GM19324 (cell line): ENCODE data around the gene A1BG.
A peak's percentile ranks its signal among the peaks of the same experiment; 100 is the strongest.
"Not testable (repeated sequence)": the region's sequence is repeated elsewhere in the genome, so short reads cannot be mapped to it uniquely, and the experiment has no call there.

ENCODE experiments used
- ATAC-seq: cut with Tn5 transposase; IDR thresholded peaks from one replicate; pipeline ENCODE4 v1.9.1; 2021; ENCODE audit warnings: mild to moderate bottlenecking, moderate library complexity; ENCODE audit not compliant: unreplicated experiment, low FRiP score

The A1BG gene

DNA sequence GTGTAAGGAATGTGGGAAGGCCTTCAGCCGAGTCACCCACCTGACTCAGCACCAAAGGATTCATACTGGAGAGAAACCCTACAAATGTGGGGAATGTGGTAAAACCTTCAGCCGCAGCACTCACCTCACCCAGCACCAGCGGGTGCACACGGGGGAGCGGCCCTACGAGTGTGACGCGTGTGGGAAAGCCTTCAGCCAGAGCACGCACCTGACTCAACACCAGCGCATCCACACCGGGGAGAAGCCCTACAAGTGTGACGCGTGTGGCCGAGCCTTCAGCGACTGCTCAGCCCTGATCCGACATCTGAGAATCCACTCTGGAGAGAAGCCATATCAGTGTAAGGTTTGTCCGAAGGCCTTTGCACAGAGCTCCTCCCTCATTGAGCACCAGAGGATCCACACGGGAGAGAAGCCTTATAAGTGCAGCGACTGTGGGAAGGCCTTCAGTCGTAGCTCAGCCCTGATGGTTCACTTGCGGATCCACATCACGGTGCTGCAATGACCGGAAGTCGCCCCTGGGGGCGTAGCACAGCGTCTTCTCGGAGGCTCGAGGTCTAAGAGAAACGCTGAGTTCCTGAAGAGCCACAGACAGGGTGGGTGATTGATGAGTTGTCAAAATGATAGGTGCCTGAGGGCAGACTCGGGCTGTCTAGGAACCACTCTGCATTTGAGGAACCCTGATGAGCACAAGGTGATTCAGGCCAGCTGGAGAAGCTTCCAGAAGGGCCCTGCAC lies 14.3 kb downstream of the A1BG start:
- ATAC-seq, result no peak

DNA sequence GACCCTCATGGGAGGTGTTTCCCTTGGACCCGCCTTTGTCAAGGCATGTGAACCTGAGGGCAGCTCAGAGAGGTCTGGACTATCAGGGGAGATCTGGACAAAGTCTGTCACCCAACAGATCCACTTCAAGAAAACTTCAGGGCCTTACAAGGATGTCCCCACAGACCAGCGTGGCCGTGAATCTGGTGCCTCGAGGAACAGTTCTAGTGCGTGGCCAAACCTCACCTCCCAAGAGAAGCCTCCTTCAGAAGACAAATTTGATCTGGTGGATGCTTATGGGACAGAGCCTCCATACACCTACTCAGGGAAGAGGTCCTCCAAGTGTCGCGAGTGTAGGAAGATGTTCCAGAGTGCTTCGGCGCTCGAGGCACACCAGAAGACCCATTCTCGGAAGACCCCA lies 15.0 kb downstream of the A1BG start:
- no peak for ATAC-seq

GRCh38 chr19:58336820-58337219 lies 16.5 kb downstream of the A1BG start:
- no peak for ATAC-seq

DNA sequence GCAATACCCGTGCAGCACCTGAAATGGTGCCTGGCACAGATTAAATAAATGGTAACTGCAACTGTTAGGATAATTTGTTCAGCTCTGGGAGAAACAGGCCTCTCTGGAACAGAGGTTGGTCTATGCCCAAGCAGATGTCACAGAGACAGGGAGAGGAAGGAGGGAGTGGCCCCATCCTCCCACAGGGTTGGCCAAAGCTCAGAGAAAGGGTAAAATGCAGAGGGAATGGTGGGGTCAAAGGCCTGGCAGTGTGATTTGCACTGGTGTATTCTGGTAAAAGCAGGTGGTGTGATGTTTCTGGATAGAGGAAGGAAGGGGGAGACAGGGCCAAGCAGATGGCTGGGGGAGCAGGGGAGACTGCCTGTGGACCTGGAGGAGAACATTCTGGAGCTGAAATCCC lies 17.1 kb downstream of the A1BG start:
- no peak for ATAC-seq

DNA sequence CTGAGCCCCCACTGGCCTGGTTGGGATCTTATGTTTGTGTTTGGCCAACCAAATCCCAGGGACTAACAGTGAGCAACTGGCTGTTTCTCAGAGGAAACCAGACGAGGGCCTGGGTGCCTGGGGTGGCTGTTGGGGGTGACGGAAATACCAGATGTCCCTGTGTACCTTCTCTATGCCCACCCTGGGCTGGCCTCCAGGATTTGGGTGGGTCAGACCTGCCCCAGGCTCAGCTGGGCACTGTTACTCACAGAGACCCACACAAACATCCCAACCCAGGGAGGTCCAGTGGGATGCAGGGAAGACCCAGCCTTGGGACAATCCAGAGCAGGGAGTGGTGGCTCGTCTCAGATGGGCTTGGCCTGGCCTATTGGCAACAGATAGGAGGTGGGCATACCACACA lies 17.7 kb downstream of the A1BG start:
- no peak for ATAC-seq

DNA sequence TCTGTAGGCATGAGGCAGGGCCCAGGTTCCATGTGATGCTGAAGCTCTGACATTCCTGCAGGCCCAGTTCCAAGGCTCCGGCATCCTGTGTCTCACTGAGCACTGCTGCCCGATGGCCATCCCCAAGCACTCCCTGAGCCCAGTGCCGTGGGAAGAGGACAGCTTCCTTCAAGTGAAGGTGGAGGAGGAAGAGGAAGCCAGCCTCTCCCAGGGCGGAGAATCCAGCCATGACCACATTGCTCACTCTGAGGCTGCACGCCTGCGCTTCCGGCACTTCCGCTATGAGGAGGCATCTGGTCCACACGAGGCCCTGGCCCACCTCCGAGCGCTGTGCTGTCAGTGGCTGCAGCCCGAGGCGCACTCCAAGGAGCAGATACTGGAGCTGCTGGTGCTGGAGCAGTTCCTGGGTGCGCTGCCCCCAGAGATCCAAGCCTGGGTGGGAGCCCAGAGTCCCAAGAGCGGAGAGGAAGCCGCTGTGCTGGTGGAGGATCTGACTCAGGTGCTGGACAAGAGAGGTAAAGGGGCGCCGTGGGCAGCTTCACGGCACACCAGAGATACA lies 18.5 kb downstream of the A1BG start:
- no peak for ATAC-seq

- no peak for ATAC-seq
Observed at GRCh38 chr19:58332697-58333096, 20.6 kb downstream of the A1BG start.

DNA sequence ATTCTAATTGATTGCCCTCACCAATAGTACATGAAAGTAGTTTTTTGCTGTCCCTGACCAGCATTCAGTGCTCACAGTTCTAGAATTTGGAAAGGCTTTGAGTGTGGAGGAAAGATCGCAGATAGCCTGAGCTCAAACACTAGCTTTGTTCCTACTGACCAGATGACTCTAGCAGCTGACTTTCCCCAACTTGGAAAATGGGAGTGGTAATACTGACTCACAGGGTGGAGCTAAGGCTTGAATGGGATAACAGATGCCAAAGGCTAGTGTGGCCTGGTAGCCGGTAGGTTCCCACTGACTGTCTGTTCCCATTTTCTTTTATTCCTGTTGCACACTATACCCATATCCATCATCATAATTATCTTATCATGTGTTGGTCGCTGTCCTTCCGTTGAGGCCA lies 22.8 kb downstream of the A1BG start:
- no peak for ATAC-seq

DNA sequence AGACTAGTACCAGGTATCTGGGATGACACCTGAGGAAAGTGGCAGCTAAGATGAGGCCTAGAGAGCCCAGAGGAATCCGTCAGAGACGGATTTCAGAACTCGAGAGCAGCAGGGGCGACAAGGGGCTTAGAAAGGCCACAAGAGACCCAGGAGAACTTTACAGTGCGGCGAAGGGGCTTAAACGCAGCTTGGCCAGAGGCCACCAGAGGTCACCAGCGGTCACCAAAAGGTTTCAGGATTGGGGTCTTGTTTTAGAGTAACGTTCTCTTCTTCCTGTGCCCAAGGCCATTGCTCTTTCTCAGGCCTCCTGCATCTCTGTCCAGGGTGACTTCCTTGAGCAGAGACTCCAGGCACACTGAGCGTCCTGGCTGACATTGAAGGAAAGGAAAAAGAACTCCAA lies 24.3 kb downstream of the A1BG start:
- no peak for ATAC-seq

GRCh38 chr19:58326914-58327726 lies 26.2 kb downstream of the A1BG start, which contains the start of gene ZSCAN22:
ZSCAN22 (plus strand) TSS chr19:58326994; CDS start chr19:58334803, 7,809 bp downstream.
- ATAC-seq, result peak; percentile 86

- no peak for ATAC-seq
Observed at GRCh38 chr19:58326501-58326913, 26.8 kb downstream of the A1BG start.

DNA sequence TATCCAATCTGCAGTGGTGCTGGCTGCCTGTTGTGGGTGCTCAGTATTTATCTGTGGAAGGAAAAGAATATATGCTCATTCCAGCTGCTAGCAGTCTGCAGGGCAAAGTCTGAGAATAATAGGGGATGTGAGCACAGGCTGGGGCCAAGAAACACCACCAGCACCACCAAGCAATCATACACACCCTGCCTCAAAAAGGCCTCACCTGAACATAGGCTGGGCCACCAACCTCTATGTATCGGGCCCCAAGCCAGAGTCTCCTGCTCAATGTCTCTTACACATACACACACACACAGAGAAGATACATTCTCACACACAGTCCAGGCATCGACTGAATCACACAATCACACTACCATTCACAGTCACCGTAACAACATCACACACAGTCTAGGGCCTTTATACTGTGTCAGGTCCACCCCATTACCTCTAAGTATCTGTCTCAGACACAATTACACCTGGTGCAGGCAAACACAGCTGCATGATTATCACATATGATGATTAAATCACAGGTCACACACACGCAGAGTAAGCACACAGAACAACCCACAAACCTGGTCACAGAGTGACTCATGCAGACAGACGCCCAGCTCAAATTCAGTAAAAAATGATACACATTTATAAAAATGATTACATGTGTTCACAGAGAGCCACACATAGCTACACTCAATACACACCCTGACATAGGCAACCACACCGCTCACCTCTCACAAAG lies 27.8 kb downstream of the A1BG start:
- no peak for ATAC-seq

- ATAC-seq, result no peak
Observed at GRCh38 chr19:58319241-58319640, 34.1 kb downstream of the A1BG start.

GRCh38 chr19:58318297-58318696 lies 35.0 kb downstream of the A1BG start:
- ATAC-seq, result no peak

DNA sequence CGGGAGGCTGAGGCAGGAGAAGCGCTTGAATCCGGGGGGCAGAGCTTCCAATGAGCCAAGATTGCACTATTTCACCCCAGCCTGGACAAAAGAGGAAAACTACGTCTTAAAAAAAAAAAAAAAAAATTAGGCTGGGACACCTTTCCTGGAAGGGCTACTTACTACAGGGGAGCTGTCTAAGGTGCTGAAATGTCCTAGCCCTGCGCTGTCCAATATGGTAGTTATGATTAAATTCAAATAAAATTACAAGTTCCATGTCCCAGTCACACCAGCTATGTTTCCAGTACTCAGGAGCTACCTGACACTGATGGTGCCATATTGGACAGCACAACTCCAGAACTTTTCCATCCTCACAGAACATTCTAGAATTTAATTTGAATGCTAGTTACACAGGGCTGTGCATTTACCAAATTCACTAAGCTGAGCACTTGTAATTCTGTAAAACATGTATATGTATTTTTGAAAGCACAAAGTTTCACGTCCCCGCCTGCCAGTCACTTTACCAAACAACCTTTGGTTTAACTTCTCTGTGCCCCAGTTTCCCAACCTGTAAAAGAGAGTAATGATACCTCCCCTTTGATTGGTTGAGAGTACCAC lies 35.7 kb downstream of the A1BG start:
- no peak for ATAC-seq

DNA sequence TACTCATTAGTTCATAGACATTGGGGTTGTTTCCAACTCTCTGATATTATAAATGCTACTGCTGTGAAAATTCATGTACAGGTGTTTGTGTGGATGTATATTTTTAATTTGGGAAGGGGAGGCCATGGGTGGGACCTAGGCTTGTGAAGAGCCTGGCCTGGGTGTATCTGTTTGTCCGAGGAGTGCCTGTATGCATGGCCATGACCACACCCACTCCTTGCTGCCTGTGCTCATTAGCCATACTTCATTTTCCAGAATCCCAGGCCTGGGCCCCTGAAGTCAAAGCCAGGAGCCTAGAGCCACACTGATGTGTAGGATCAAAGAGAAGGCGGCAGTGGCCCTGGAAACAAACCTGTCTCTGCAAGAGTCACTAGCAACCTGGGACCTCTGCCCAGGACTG lies 37.7 kb downstream of the A1BG start:
- no peak for ATAC-seq

GRCh38 chr19:58311345-58311865 lies 41.9 kb downstream of the A1BG start:
- ATAC-seq, result no peak

GRCh38 chr19:58310685-58311084 lies 42.6 kb downstream of the A1BG start:
- ATAC-seq, result not testable (repeated sequence)

- no peak for ATAC-seq
Observed at GRCh38 chr19:58307736-58308135, 45.6 kb downstream of the A1BG start.

- ATAC-seq, result no peak
Observed at GRCh38 chr19:58305932-58306323, 47.4 kb downstream of the A1BG start.
